ENCODE results near the gene NFIX. TPM values are rescaled to one million over a fixed set of nuclear protein-coding genes. Genes with fewer than 3 reads are reported as not detected.

Gene NFIX
- total and polyA plus RNA-seq, 2 experiments from 2014 or later = 0.06 to 0.14 TPM

GRCh38 chr19:12997179-12997966 is 2.1 kb downstream of the NFIX start:
- Histone ChIP-seq H3K27ac (ENCODE audit: low read depth) (no peak overlapping the region), H3K36me3 (ENCODE audit: insufficient read depth) (no peaks in the 10 kb centered on the region), H3F3A (replicated peaks; ENCODE audit: low read depth) (peaks cover 8% of the 10 kb centered on the region; the same call in 1 of the 2 replicates), H3K4me2 (no peak overlapping the region), H3K27me3 (ENCODE audit: insufficient read depth) (peaks cover 83% of the 10 kb centered on the region), H2AFZ (no peak overlapping the region), H3K4me1 (ENCODE audit: insufficient read depth) (no peaks in the 10 kb centered on the region), H4K20me1 (replicated peaks; ENCODE audit: insufficient read depth) (no peaks in the 10 kb centered on the region; the same call in 1 of the 2 replicates), H3K9me2 (ENCODE audit: insufficient read depth) (no peaks in the 10 kb centered on the region), H3K4me3 (no peak overlapping the region), H3K79me2 (replicated peaks; ENCODE audit: insufficient read depth) (no peaks in the 10 kb centered on the region)
- TF ChIP-seq, protein P1, sequence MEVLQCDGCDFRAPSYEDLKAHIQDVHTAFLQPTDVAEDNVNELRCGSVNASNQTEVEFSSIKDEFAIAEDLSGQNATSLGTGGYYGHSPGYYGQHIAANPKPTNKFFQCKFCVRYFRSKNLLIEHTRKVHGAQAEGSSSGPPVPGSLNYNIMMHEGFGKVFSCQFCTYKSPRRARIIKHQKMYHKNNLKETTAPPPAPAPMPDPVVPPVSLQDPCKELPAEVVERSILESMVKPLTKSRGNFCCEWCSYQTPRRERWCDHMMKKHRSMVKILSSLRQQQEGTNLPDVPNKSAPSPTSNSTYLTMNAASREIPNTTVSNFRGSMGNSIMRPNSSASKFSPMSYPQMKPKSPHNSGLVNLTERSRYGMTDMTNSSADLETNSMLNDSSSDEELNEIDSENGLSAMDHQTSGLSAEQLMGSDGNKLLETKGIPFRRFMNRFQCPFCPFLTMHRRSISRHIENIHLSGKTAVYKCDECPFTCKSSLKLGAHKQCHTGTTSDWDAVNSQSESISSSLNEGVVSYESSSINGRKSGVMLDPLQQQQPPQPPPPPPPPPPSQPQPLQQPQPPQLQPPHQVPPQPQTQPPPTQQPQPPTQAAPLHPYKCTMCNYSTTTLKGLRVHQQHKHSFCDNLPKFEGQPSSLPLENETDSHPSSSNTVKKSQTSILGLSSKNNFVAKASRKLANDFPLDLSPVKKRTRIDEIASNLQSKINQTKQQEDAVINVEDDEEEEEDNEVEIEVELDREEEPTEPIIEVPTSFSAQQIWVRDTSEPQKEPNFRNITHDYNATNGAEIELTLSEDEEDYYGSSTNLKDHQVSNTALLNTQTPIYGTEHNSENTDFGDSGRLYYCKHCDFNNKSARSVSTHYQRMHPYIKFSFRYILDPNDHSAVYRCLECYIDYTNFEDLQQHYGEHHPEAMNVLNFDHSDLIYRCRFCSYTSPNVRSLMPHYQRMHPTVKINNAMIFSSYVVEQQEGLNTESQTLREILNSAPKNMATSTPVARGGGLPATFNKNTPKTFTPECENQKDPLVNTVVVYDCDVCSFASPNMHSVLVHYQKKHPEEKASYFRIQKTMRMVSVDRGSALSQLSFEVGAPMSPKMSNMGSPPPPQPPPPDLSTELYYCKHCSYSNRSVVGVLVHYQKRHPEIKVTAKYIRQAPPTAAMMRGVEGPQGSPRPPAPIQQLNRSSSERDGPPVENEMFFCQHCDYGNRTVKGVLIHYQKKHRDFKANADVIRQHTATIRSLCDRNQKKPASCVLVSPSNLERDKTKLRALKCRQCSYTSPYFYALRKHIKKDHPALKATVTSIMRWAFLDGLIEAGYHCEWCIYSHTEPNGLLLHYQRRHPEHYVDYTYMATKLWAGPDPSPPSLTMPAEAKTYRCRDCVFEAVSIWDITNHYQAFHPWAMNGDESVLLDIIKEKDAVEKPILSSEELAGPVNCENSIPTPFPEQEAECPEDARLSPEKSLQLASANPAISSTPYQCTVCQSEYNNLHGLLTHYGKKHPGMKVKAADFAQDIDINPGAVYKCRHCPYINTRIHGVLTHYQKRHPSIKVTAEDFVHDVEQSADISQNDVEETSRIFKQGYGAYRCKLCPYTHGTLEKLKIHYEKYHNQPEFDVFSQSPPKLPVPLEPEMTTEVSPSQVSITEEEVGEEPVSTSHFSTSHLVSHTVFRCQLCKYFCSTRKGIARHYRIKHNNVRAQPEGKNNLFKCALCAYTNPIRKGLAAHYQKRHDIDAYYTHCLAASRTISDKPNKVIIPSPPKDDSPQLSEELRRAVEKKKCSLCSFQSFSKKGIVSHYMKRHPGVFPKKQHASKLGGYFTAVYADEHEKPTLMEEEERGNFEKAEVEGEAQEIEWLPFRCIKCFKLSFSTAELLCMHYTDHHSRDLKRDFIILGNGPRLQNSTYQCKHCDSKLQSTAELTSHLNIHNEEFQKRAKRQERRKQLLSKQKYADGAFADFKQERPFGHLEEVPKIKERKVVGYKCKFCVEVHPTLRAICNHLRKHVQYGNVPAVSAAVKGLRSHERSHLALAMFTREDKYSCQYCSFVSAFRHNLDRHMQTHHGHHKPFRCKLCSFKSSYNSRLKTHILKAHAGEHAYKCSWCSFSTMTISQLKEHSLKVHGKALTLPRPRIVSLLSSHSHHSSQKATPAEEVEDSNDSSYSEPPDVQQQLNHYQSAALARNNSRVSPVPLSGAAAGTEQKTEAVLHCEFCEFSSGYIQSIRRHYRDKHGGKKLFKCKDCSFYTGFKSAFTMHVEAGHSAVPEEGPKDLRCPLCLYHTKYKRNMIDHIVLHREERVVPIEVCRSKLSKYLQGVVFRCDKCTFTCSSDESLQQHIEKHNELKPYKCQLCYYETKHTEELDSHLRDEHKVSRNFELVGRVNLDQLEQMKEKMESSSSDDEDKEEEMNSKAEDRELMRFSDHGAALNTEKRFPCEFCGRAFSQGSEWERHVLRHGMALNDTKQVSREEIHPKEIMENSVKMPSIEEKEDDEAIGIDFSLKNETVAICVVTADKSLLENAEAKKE (CRISPR knock-in tag; IDR thresholded peaks at IDR 0.05) = no peak
- TF ChIP-seq, protein P2, sequence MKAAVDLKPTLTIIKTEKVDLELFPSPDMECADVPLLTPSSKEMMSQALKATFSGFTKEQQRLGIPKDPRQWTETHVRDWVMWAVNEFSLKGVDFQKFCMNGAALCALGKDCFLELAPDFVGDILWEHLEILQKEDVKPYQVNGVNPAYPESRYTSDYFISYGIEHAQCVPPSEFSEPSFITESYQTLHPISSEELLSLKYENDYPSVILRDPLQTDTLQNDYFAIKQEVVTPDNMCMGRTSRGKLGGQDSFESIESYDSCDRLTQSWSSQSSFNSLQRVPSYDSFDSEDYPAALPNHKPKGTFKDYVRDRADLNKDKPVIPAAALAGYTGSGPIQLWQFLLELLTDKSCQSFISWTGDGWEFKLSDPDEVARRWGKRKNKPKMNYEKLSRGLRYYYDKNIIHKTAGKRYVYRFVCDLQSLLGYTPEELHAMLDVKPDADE (IDR thresholded peaks at IDR 0.05) = no peak
- TF ChIP-seq EZH2 (IDR thresholded peaks at IDR 0.05; ENCODE audit: low read depth, unreplicated experiment) (no peak), STAT1 (IDR thresholded peaks at IDR 0.05; ENCODE audit: unreplicated experiment) (no peak), JUNB (IDR thresholded peaks at IDR 0.05; ENCODE audit: unreplicated experiment) (no peak), CREB1 (CRISPR knock-in tag; IDR thresholded peaks at IDR 0.05; ENCODE audit: low read depth) (no peak), REST (IDR thresholded peaks at IDR 0.05; ENCODE audit: unreplicated experiment) (no peak), EZH2phosphoT487 (IDR thresholded peaks at IDR 0.05; ENCODE audit: unreplicated experiment) (no peak), NANOG (IDR thresholded peaks at IDR 0.05; ENCODE audit: borderline replicate concordance) (no peak), ZNF331 (CRISPR knock-in tag; IDR thresholded peaks at IDR 0.05; ENCODE audit: low read depth) (no peak)
- TF ChIP-seq, protein P3, sequence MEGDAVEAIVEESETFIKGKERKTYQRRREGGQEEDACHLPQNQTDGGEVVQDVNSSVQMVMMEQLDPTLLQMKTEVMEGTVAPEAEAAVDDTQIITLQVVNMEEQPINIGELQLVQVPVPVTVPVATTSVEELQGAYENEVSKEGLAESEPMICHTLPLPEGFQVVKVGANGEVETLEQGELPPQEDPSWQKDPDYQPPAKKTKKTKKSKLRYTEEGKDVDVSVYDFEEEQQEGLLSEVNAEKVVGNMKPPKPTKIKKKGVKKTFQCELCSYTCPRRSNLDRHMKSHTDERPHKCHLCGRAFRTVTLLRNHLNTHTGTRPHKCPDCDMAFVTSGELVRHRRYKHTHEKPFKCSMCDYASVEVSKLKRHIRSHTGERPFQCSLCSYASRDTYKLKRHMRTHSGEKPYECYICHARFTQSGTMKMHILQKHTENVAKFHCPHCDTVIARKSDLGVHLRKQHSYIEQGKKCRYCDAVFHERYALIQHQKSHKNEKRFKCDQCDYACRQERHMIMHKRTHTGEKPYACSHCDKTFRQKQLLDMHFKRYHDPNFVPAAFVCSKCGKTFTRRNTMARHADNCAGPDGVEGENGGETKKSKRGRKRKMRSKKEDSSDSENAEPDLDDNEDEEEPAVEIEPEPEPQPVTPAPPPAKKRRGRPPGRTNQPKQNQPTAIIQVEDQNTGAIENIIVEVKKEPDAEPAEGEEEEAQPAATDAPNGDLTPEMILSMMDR (conservative IDR thresholded peaks at IDR 0.05; ENCODE audit: low read depth in 2 of 2) = no peak
- H3K27me3 Mint-ChIP-seq (ENCODE audit: insufficient read depth, low read depth, poor library complexity) = peaks cover 79% of the 10 kb centered on the region
- peaks cover 5% of the 10 kb centered on the region for H3K4me1 Mint-ChIP-seq
- ATAC-seq = no peak
- H3K36me3 Mint-ChIP-seq (ENCODE audit: low read depth) = peaks cover 4% of the 10 kb centered on the region; the same call in 2 of the 3 replicates
- DNase-seq (ENCODE audit: low spot score) = no peak
- peaks cover 5% of the 10 kb centered on the region; the same call in 1 of the 3 replicates for H3K9me3 Mint-ChIP-seq
- H3K4me3 Mint-ChIP-seq = peak overlapping the region; percentile 33; the same call in 2 of the 3 replicates
- H3K27ac Mint-ChIP-seq = no peak overlapping the region

All from GM23338 (cell line).